HL-60 (cell line): ENCODE measurements around the gene ZNF627.

Experiments
- DNase-seq, 2 experiments: peaks; one replicate each; pipeline ENCODE4 v3.0.0-alpha.2; 2010 to 2020; ENCODE audit warnings: low read depth in 1 of 2, low spot score in 1 of 2
- H3K27ac ChIP-seq: fragments of 250-450 bp; sonication (Bioruptor Pico); replicated peaks from 2 replicates; pipeline ENCODE4 v1.5.1; 2020; ENCODE audit warnings: mild to moderate bottlenecking, moderate library complexity
- H3K27me3 ChIP-seq: fragments of 250-450 bp; sonication (Bioruptor Pico); 2 replicates; pipeline ENCODE4 v1.5.1; 2021; ENCODE audit warnings: mild to moderate bottlenecking, moderate library complexity; ENCODE audit not compliant: insufficient read depth, poor library complexity, severe bottlenecking
- H3K4me3 ChIP-seq: replicated peaks from 2 replicates; pipeline ENCODE4 v1.5.1; 2011; ENCODE audit warnings: mild to moderate bottlenecking, control low read depth, low read length; ENCODE audit not compliant: insufficient read depth
- CTCF ChIP-seq: IDR thresholded peaks from one replicate; pipeline ENCODE4 v1.5.1; 2011; ENCODE audit warnings: low read length, control low read depth, inconsistent platforms; ENCODE audit not compliant: insufficient read depth
- GABPA ChIP-seq: IDR thresholded peaks from 2 replicates; pipeline ENCODE4 v1.6.1; 2012; ENCODE audit warnings: low read depth
- POLR2AphosphoS5 ChIP-seq: IDR thresholded peaks from 2 replicates; pipeline ENCODE4 v1.6.1; 2012; ENCODE audit warnings: low read depth
- REST ChIP-seq: IDR thresholded peaks from 2 replicates; pipeline ENCODE4 v1.6.1; 2012; ENCODE audit warnings: low read depth; ENCODE audit not compliant: insufficient replicate concordance
- SPI1 ChIP-seq: IDR thresholded peaks from 2 replicates; pipeline ENCODE4 v1.6.1; 2012; ENCODE audit warnings: low read depth, mild to moderate bottlenecking, borderline replicate concordance

Gene ZNF627

GRCh38 chr19:11550265-11550664, 47.0 kb upstream of the ZNF627 start:
- Histone ChIP-seq H3K27me3 (no peaks in the 10 kb centered on the region), H3K4me3 (no peak overlapping the region), H3K27ac (no peak overlapping the region)
- no peak for TF ChIP-seq REST
- TF ChIP-seq SPI1, result no peak
- TF ChIP-seq POLR2AphosphoS5, result no peak
- TF ChIP-seq GABPA, result no peak
- TF ChIP-seq CTCF, result no peak
- no peak for DNase-seq

GRCh38 chr19:11551603-11552235, 45.6 kb upstream of the ZNF627 start:
- no peak for DNase-seq
- H3K27ac ChIP-seq, result no peak overlapping the region
- no peak overlapping the region for H3K4me3 ChIP-seq
- no peaks in the 10 kb centered on the region for H3K27me3 ChIP-seq
- no peak for TF ChIP-seq SPI1
- TF ChIP-seq GABPA, result no peak
- TF ChIP-seq POLR2AphosphoS5, result no peak
- no peak for TF ChIP-seq CTCF
- TF ChIP-seq REST, result no peak

- Histone ChIP-seq H3K27me3 (no peaks in the 10 kb centered on the region), H3K4me3 (no peak overlapping the region), H3K27ac (no peak overlapping the region)
- TF ChIP-seq POLR2AphosphoS5 (no peak), SPI1 (no peak), REST (no peak), GABPA (no peak), CTCF (no peak)
- DNase-seq, result no peak
Observed at GRCh38 chr19:11552666-11553372, 44.5 kb upstream of the ZNF627 start.
